ENCODE data around the gene LSM5.

The LSM5 gene

GRCh38 chr7:32461484-32461883, 28.7 kb downstream of the LSM5 start:
- DNase-seq (ENCODE audit: low read depth), result no peak

- DNase-seq (ENCODE audit: low read depth), result no peak
These were observed 30.4 kb downstream of the LSM5 start for GRCh38 chr7:32459788-32460187.

- DNase-seq (ENCODE audit: low read depth), result no peak
These were observed 32.2 kb downstream of the LSM5 start for GRCh38 chr7:32458025-32458424.

GRCh38 chr7:32453341-32454011, 36.7 kb downstream of the LSM5 start:
- DNase-seq (ENCODE audit: low read depth), result no peak

GRCh38 chr7:32447218-32447617, 43.0 kb downstream of the LSM5 start:
- no peak for DNase-seq (ENCODE audit: low read depth)

GRCh38 chr7:32436146-32436928, 53.8 kb downstream of the LSM5 start:
- DNase-seq (ENCODE audit: low read depth), result no peak
